Measurements from ENCODE around the gene GPATCH11. TPM values are rescaled to one million over a fixed set of nuclear protein-coding genes. Genes with fewer than 3 reads are reported as not detected.

Gene GPATCH11
- total RNA-seq, 4 donors from 2014 or later, result 3.2 to 14.2 (median 5.6) TPM

DNA sequence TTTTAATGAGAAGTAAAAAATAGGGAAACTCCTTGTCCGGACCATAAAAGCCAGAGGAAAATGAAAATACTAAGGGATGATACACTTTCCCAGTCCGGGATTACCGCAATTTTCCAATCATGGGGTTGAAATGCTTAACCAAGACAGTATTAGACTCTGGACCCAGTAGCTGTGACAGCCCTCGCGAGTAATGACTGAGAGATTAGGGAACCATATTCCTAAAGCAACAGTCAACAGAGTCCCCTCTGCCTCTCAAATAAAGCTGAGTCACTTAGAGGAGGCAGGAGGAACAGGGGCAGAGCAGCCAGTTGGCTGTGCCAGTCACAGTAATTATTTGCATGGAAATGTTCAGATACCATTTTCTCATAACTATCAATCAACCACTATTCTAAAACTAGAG lies 34.8 kb downstream of the GPATCH11 start:
- 96% methylated on average over 5 of the region's 5 CpGs for WGBS
- DNase-seq (ENCODE audit: low spot score in 2 of 2), result no peak
- H3K4me3 ChIP-seq, result no peak overlapping the region
- TF ChIP-seq POLR2AphosphoS5 (IDR thresholded peaks at IDR 0.05), result no peak
- TF ChIP-seq, protein P1, sequence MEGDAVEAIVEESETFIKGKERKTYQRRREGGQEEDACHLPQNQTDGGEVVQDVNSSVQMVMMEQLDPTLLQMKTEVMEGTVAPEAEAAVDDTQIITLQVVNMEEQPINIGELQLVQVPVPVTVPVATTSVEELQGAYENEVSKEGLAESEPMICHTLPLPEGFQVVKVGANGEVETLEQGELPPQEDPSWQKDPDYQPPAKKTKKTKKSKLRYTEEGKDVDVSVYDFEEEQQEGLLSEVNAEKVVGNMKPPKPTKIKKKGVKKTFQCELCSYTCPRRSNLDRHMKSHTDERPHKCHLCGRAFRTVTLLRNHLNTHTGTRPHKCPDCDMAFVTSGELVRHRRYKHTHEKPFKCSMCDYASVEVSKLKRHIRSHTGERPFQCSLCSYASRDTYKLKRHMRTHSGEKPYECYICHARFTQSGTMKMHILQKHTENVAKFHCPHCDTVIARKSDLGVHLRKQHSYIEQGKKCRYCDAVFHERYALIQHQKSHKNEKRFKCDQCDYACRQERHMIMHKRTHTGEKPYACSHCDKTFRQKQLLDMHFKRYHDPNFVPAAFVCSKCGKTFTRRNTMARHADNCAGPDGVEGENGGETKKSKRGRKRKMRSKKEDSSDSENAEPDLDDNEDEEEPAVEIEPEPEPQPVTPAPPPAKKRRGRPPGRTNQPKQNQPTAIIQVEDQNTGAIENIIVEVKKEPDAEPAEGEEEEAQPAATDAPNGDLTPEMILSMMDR (IDR thresholded peaks at IDR 0.05), result no peak
- TF ChIP-seq EP300 (IDR thresholded peaks at IDR 0.05), result no peak
- H3K27ac ChIP-seq, result no peak overlapping the region
- H3K36me3 ChIP-seq, result peaks cover 59% of the 10 kb centered on the region
- no peaks in the 10 kb centered on the region for H3K9me3 ChIP-seq
- H3K27me3 ChIP-seq, result no peaks in the 10 kb centered on the region
- H3K4me1 ChIP-seq, result no peaks in the 10 kb centered on the region

DNA sequence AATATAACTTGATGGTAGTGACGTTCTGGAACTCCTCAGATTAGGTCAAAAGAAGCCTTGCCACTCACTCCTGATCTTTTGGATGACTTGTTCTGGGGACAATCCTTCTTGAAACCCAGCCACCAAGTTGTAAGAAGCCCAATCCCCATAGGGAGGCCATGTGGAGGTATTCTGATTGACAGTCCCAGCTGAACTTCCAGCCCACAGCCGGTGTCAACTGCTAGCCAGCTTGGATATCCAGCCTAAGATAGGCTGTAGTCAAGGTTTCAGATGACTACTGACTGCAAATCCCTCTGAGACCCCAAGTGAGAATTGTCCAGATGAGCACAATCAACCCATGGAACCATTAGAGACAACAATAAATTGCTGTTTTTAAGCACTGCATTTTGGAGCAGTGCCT lies 41.1 kb downstream of the GPATCH11 start:
- no peak overlapping the region for H3K27ac ChIP-seq
- no peaks in the 10 kb centered on the region for H3K27me3 ChIP-seq
- H3K9me3 ChIP-seq, result no peaks in the 10 kb centered on the region
- no peaks in the 10 kb centered on the region for H3K4me1 ChIP-seq
- no peak overlapping the region for H3K4me3 ChIP-seq
- TF ChIP-seq POLR2A (IDR thresholded peaks at IDR 0.05), result no peak
- TF ChIP-seq, protein P1 (IDR thresholded peaks at IDR 0.05), result no peak
- no peak for TF ChIP-seq EP300 (IDR thresholded peaks at IDR 0.05)
- no peak for TF ChIP-seq POLR2AphosphoS5 (IDR thresholded peaks at IDR 0.05)
- no peak for DNase-seq (ENCODE audit: low spot score in 2 of 2)
- H3K36me3 ChIP-seq, result peaks cover 51% of the 10 kb centered on the region
- 94% methylated on average over 2 of the region's 2 CpGs for WGBS

DNA sequence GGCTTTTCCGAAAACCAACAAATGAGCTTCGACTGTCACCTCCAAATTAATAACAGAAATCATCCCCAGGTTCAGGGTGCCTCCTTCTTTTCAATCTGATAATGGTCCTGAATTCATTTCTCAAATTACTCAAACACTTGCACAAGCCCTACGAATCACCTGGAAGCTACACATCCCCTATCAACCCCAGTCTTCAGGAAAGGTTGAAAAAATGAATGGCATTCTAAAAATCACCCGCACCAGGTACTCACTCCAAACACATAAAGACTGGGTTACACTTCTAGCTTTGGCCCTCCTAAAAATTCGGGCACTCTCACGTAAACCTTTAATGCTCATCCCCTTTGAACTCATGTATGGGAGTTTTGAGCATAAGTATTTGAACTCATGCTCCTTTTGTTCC lies 48.6 kb downstream of the GPATCH11 start:
- 96% methylated on average over 6 of the region's 6 CpGs for WGBS
- Histone ChIP-seq H3K27me3 (no peaks in the 10 kb centered on the region), H3K4me1 (no peaks in the 10 kb centered on the region), H3K36me3 (peaks cover 85% of the 10 kb centered on the region), H3K4me3 (no peak overlapping the region), H3K9me3 (no peaks in the 10 kb centered on the region), H3K27ac (no peak overlapping the region)
- no peak for TF ChIP-seq POLR2A (IDR thresholded peaks at IDR 0.05)
- no peak for TF ChIP-seq POLR2AphosphoS5 (IDR thresholded peaks at IDR 0.05)
- TF ChIP-seq, protein P1 (IDR thresholded peaks at IDR 0.05), result no peak
- no peak for TF ChIP-seq EP300 (IDR thresholded peaks at IDR 0.05)
- no peak for DNase-seq (ENCODE audit: low spot score in 2 of 2)

DNA sequence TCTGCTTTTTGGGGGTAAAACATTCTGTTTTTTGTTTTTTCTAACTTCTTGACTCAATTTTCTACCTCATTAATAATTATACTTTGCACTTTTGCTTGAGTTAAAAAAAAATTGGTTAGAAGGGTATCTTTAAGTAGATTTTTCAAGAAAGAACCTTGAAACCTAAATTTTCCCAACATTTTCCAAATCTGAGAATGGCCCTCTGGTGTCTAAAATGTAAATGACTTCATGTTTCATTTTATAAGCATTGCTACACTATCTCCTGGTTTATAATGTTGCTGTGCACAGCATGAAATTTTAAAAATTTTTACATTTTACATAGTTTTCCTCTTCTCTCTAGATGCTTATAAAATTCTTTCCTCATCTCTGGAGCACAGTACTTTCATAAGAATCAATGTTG lies 58.2 kb downstream of the GPATCH11 start:
- Histone ChIP-seq H3K27me3 (no peaks in the 10 kb centered on the region), H3K4me1 (no peaks in the 10 kb centered on the region), H3K27ac (no peak overlapping the region), H3K36me3 (peaks cover 59% of the 10 kb centered on the region), H3K4me3 (no peak overlapping the region), H3K9me3 (no peaks in the 10 kb centered on the region)
- TF ChIP-seq EP300 (IDR thresholded peaks at IDR 0.05), result no peak
- no peak for DNase-seq (ENCODE audit: low spot score in 2 of 2)

DNA sequence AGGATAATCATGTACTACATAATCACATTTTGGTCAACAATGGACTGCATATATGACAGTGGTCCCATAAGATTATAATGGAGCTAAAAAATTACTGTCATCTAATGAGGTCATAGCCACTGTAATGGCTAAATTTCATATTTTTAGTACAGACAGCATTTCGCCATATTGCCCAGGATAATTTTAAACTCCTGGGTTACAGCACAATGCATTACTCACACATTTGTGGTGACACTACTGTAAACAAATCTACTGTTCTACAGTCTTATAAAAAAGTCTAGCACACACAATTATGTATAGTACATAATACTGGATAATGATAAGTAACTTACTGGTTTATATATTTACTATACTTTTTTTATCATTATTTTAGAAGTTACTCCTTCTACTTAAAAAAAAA lies 59.7 kb downstream of the GPATCH11 start:
- DNase-seq (ENCODE audit: low spot score in 2 of 2), result no peak
- peaks cover 51% of the 10 kb centered on the region for H3K36me3 ChIP-seq
- peaks cover 9% of the 10 kb centered on the region for H3K4me1 ChIP-seq
- H3K27ac ChIP-seq, result no peak overlapping the region
- H3K9me3 ChIP-seq, result no peaks in the 10 kb centered on the region
- TF ChIP-seq EP300 (IDR thresholded peaks at IDR 0.05) (no peak), POLR2A (IDR thresholded peaks at IDR 0.05) (no peak), POLR2AphosphoS5 (IDR thresholded peaks at IDR 0.05) (no peak)
- TF ChIP-seq, protein P1 (IDR thresholded peaks at IDR 0.05), result no peak
- H3K27me3 ChIP-seq, result no peaks in the 10 kb centered on the region
- no peak overlapping the region for H3K4me3 ChIP-seq
- whole genome bisulfite sequencing, result 98% methylated on average over 1 of the region's 1 CpG

DNA sequence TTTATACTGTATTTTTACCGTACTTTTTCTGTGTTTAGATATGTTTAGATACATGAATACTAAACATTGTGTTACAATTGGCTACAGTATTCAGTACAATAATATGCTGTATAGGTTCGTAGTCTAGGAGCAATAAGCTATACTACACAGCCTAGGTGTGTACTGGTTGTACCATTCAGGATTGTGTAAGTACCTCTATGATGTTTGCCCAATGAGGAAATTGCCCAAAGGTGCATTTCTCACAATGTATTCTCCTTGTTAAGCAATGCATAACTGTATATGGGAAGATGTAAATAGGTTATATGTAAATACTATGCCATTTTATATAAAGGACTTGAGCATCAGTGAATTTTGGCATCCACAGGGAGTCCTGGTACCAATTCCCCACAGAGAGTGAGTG lies 61.7 kb downstream of the GPATCH11 start:
- 93% methylated on average over 2 of the region's 2 CpGs for WGBS
- Histone ChIP-seq H3K4me3 (no peak overlapping the region), H3K9me3 (no peaks in the 10 kb centered on the region), H3K4me1 (peaks cover 26% of the 10 kb centered on the region), H3K27ac (no peak overlapping the region), H3K27me3 (no peaks in the 10 kb centered on the region), H3K36me3 (peaks cover 43% of the 10 kb centered on the region)
- no peak for DNase-seq (ENCODE audit: low spot score in 2 of 2)
- TF ChIP-seq POLR2AphosphoS5 (IDR thresholded peaks at IDR 0.05), result no peak
- TF ChIP-seq POLR2A (IDR thresholded peaks at IDR 0.05), result no peak
